ENCODE results near the gene EDIL3. TPM values are rescaled to one million over a fixed set of nuclear protein-coding genes. Genes with fewer than 3 reads are reported as not detected.

Gene EDIL3
- total and polyA plus RNA-seq, 4 donors, result 70.2 to 246 (median 79.5) TPM

GRCh38 chr5:84218546-84218945, 166.1 kb downstream of the EDIL3 start:
- Histone ChIP-seq H3K27me3 (ENCODE audit: control insufficient read depth, insufficient read depth, low read length) (no peaks in the 10 kb centered on the region), H3K36me3 (ENCODE audit: control insufficient read depth, insufficient read depth, low read length) (no peaks in the 10 kb centered on the region), H3K27ac (ENCODE audit: low read depth, low read length) (no peak overlapping the region), H3K4me3 (ENCODE audit: low read depth, low read length) (no peak overlapping the region), H3K9me3 (ENCODE audit: control insufficient read depth, insufficient read depth, low read length) (no peaks in the 10 kb centered on the region), H3K4me1 (ENCODE audit: control insufficient read depth, insufficient read depth, low read length) (no peaks in the 10 kb centered on the region)
- no peak for DNase-seq (ENCODE audit: low read depth in 4 of 6, low spot score in 6 of 6)
- WGBS (ENCODE audit: insufficient coverage), result 78% methylated on average over 5 of the region's 5 CpGs

- Histone ChIP-seq H3K36me3 (ENCODE audit: control insufficient read depth, insufficient read depth, low read length) (no peaks in the 10 kb centered on the region), H3K4me1 (ENCODE audit: control insufficient read depth, insufficient read depth, low read length) (no peaks in the 10 kb centered on the region), H3K27ac (ENCODE audit: low read depth, low read length) (no peak overlapping the region), H3K27me3 (ENCODE audit: control insufficient read depth, insufficient read depth, low read length) (no peaks in the 10 kb centered on the region), H3K9me3 (ENCODE audit: control insufficient read depth, insufficient read depth, low read length) (no peaks in the 10 kb centered on the region), H3K4me3 (ENCODE audit: low read depth, low read length) (no peak overlapping the region)
- no peak for DNase-seq (ENCODE audit: low read depth in 4 of 6, low spot score in 6 of 6)
- WGBS (ENCODE audit: insufficient coverage), result no CpG with 5 or more reads among the region's 3 CpGs
Observed at GRCh38 chr5:84215521-84215920, 169.2 kb downstream of the EDIL3 start.

- Histone ChIP-seq H3K27ac (ENCODE audit: low read depth, low read length) (no peak overlapping the region), H3K27me3 (ENCODE audit: control insufficient read depth, insufficient read depth, low read length) (no peaks in the 10 kb centered on the region)
- no CpG with 5 or more reads among the region's 1 CpG for WGBS (ENCODE audit: insufficient coverage)
Observed at GRCh38 chr5:84213861-84214260, 170.8 kb downstream of the EDIL3 start.

GRCh38 chr5:84213212-84213611, 171.5 kb downstream of the EDIL3 start:
- H3K27me3 ChIP-seq (ENCODE audit: control insufficient read depth, insufficient read depth, low read length), result no peaks in the 10 kb centered on the region
- no peaks in the 10 kb centered on the region for H3K36me3 ChIP-seq (ENCODE audit: control insufficient read depth, insufficient read depth, low read length)
- no peak overlapping the region for H3K27ac ChIP-seq (ENCODE audit: low read depth, low read length)
- no peaks in the 10 kb centered on the region for H3K4me1 ChIP-seq (ENCODE audit: control insufficient read depth, insufficient read depth, low read length)
- H3K9me3 ChIP-seq (ENCODE audit: control insufficient read depth, insufficient read depth, low read length), result no peaks in the 10 kb centered on the region
- WGBS (ENCODE audit: insufficient coverage), result no CpG with 5 or more reads among the region's 1 CpG
- DNase-seq (ENCODE audit: low read depth in 4 of 6, low spot score in 6 of 6), result no peak
- no peak overlapping the region for H3K4me3 ChIP-seq (ENCODE audit: low read depth, low read length)

More at GRCh38 chr5:84213861-84214260, 170.8 kb downstream of the EDIL3 start:
- Histone ChIP-seq H3K36me3 (ENCODE audit: control insufficient read depth, insufficient read depth, low read length) (no peaks in the 10 kb centered on the region), H3K9me3 (ENCODE audit: control insufficient read depth, insufficient read depth, low read length) (no peaks in the 10 kb centered on the region), H3K4me3 (ENCODE audit: low read depth, low read length) (no peak overlapping the region), H3K4me1 (ENCODE audit: control insufficient read depth, insufficient read depth, low read length) (no peaks in the 10 kb centered on the region)
- DNase-seq (ENCODE audit: low read depth in 4 of 6, low spot score in 6 of 6), result no peak

GRCh38 chr5:84204772-84205171, 179.9 kb downstream of the EDIL3 start:
- no peak overlapping the region for H3K27ac ChIP-seq (ENCODE audit: low read depth, low read length)
- WGBS (ENCODE audit: insufficient coverage), result 83% methylated on average over 2 of the region's 6 CpGs
- no peak for DNase-seq (ENCODE audit: low read depth in 4 of 6, low spot score in 6 of 6)

GRCh38 chr5:84202136-84202535, 182.5 kb downstream of the EDIL3 start:
- no peak for DNase-seq (ENCODE audit: low read depth in 4 of 6, low spot score in 6 of 6)
- Histone ChIP-seq H3K36me3 (ENCODE audit: control insufficient read depth, insufficient read depth, low read length) (no peaks in the 10 kb centered on the region), H3K4me1 (ENCODE audit: control insufficient read depth, insufficient read depth, low read length) (no peaks in the 10 kb centered on the region), H3K4me3 (ENCODE audit: low read depth, low read length) (no peak overlapping the region), H3K27me3 (ENCODE audit: control insufficient read depth, insufficient read depth, low read length) (no peaks in the 10 kb centered on the region), H3K27ac (ENCODE audit: low read depth, low read length) (no peak overlapping the region), H3K9me3 (ENCODE audit: control insufficient read depth, insufficient read depth, low read length) (no peaks in the 10 kb centered on the region)
- no CpG with 5 or more reads among the region's 1 CpG for WGBS (ENCODE audit: insufficient coverage)

More at GRCh38 chr5:84204772-84205171, 179.9 kb downstream of the EDIL3 start:
- Histone ChIP-seq H3K36me3 (ENCODE audit: control insufficient read depth, insufficient read depth, low read length) (no peaks in the 10 kb centered on the region), H3K4me1 (ENCODE audit: control insufficient read depth, insufficient read depth, low read length) (no peaks in the 10 kb centered on the region), H3K4me3 (ENCODE audit: low read depth, low read length) (no peak overlapping the region), H3K9me3 (ENCODE audit: control insufficient read depth, insufficient read depth, low read length) (no peaks in the 10 kb centered on the region), H3K27me3 (ENCODE audit: control insufficient read depth, insufficient read depth, low read length) (no peaks in the 10 kb centered on the region)

- no peak for DNase-seq (ENCODE audit: low read depth in 4 of 6, low spot score in 6 of 6)
- H3K9me3 ChIP-seq (ENCODE audit: control insufficient read depth, insufficient read depth, low read length), result no peaks in the 10 kb centered on the region
- H3K4me3 ChIP-seq (ENCODE audit: low read depth, low read length), result no peak overlapping the region
- no CpG with 5 or more reads among the region's 2 CpGs for WGBS (ENCODE audit: insufficient coverage)
- H3K27ac ChIP-seq (ENCODE audit: low read depth, low read length), result no peak overlapping the region
- H3K4me1 ChIP-seq (ENCODE audit: control insufficient read depth, insufficient read depth, low read length), result no peaks in the 10 kb centered on the region
- H3K27me3 ChIP-seq (ENCODE audit: control insufficient read depth, insufficient read depth, low read length), result no peaks in the 10 kb centered on the region
- no peaks in the 10 kb centered on the region for H3K36me3 ChIP-seq (ENCODE audit: control insufficient read depth, insufficient read depth, low read length)
Observed at GRCh38 chr5:84197538-84197937, 187.1 kb downstream of the EDIL3 start.

GRCh38 chr5:84191281-84191680, 193.4 kb downstream of the EDIL3 start:
- peak in 3 of 6 donors; percentile 7 to 69 (median 58) for DNase-seq (ENCODE audit: low read depth in 4 of 6, low spot score in 6 of 6)
- 53% methylated on average over 2 of the region's 2 CpGs for WGBS (ENCODE audit: insufficient coverage)
- no peaks in the 10 kb centered on the region for H3K9me3 ChIP-seq (ENCODE audit: control insufficient read depth, insufficient read depth, low read length)
- H3K4me3 ChIP-seq (ENCODE audit: low read depth, low read length), result no peak overlapping the region
- H3K36me3 ChIP-seq (ENCODE audit: control insufficient read depth, insufficient read depth, low read length), result no peaks in the 10 kb centered on the region
- H3K27me3 ChIP-seq (ENCODE audit: control insufficient read depth, insufficient read depth, low read length), result no peaks in the 10 kb centered on the region
- no peaks in the 10 kb centered on the region for H3K4me1 ChIP-seq (ENCODE audit: control insufficient read depth, insufficient read depth, low read length)
- no peak overlapping the region for H3K27ac ChIP-seq (ENCODE audit: low read depth, low read length)

GRCh38 chr5:84184857-84185256, 199.8 kb downstream of the EDIL3 start:
- DNase-seq (ENCODE audit: low read depth in 4 of 6, low spot score in 6 of 6), result no peak
- no peaks in the 10 kb centered on the region for H3K27me3 ChIP-seq (ENCODE audit: control insufficient read depth, insufficient read depth, low read length)
- H3K27ac ChIP-seq (ENCODE audit: low read depth, low read length), result no peak overlapping the region
- H3K4me3 ChIP-seq (ENCODE audit: low read depth, low read length), result no peak overlapping the region
- no CpG with 5 or more reads among the region's 1 CpG for WGBS (ENCODE audit: insufficient coverage)
- no peaks in the 10 kb centered on the region for H3K36me3 ChIP-seq (ENCODE audit: control insufficient read depth, insufficient read depth, low read length)
- H3K9me3 ChIP-seq (ENCODE audit: control insufficient read depth, insufficient read depth, low read length), result no peaks in the 10 kb centered on the region
- H3K4me1 ChIP-seq (ENCODE audit: control insufficient read depth, insufficient read depth, low read length), result no peaks in the 10 kb centered on the region

GRCh38 chr5:84181093-84181492, 203.6 kb downstream of the EDIL3 start:
- H3K4me1 ChIP-seq (ENCODE audit: control insufficient read depth, insufficient read depth, low read length), result no peaks in the 10 kb centered on the region
- no peak for DNase-seq (ENCODE audit: low read depth in 4 of 6, low spot score in 6 of 6)
- H3K27ac ChIP-seq (ENCODE audit: low read depth, low read length), result no peak overlapping the region
- WGBS (ENCODE audit: insufficient coverage), result 72% methylated on average over 3 of the region's 3 CpGs
- H3K36me3 ChIP-seq (ENCODE audit: control insufficient read depth, insufficient read depth, low read length), result no peaks in the 10 kb centered on the region
- H3K4me3 ChIP-seq (ENCODE audit: low read depth, low read length), result no peak overlapping the region
- H3K9me3 ChIP-seq (ENCODE audit: control insufficient read depth, insufficient read depth, low read length), result no peaks in the 10 kb centered on the region
- H3K27me3 ChIP-seq (ENCODE audit: control insufficient read depth, insufficient read depth, low read length), result no peaks in the 10 kb centered on the region

All from spinal cord (tissue), 10 donors.